GM19351 (cell line): Measurements from ENCODE around the gene STXBP3.
"Not testable (repeated sequence)": the region's sequence is repeated elsewhere in the genome, so short reads cannot be mapped to it uniquely, and the experiment has no call there.

Source experiments
- ATAC-seq: cut with Tn5 transposase; IDR thresholded peaks from one replicate; pipeline ENCODE4 v1.9.1; 2021; ENCODE audit warnings: mild to moderate bottlenecking, moderate library complexity; ENCODE audit not compliant: unreplicated experiment

The STXBP3 gene

DNA sequence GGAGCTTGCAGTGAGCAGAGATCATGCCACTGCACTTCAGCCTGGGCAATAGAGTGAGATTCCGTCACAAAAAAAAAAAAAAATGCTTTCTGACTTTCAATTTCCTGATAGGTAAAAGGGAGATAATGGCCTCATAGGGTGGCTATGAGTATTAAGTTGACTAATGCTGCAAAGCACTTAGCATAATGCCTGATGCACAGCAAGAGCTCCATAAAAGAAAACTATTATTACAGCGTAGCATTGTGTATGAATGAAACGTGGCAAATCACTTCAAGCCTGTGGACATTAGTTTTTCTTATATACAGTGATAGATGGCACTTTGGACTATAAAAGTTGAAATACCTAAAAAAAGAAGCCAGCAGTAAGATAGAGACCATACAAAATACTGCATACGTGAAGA is 17.0 kb upstream of the STXBP3 start:
- no peak for ATAC-seq

DNA sequence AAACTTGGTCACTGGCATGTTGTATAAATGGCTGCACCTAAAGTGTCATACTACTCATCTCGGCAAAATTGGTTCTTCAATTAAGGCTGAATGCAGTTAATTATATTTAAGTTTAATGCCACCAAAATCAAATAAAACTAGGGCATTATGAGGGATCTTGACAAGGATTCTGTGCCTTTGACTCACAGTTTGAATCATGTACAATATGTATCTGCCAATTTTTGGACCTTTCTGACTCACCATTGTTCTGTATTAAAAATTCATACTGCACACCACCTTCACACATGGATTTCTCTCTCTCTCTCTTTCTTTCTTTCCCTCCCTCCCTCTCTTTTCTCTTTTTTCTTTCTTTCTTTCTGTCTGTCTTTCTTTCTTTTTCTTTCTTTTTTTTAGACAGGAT is 14.1 kb upstream of the STXBP3 start:
- no peak for ATAC-seq

DNA sequence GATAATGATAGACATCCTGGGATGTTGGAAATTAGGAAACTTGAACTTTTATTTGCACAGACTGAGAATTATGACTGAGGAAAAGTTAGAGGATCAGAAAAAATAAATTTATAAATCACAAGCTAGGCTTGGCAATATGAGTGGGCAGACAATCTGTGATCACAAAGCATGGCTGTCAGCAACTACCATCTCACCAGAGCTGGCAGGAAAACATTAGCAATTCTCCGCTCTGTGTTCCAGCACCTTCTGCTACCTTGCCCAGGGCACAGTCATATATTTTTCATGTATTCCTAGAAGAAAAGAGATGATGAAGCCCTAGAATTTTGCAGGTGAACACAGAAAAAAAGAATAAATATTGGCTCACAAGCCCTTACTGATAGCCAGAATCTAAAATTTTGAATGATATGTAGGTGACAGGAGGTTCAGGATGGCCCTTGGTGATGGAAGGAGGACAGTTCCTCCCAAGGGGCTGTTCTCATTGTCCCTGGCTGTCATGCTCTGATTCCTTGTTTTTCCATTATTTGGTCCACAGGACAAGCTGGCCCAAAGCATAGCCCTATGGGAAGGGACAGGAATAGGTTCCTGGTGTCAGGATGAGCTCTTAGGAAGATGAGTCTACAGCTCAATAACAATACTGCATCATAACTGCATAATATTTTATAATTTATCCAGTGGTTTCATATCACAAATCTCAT is 12.2 kb upstream of the STXBP3 start:
- ATAC-seq, result no peak

DNA sequence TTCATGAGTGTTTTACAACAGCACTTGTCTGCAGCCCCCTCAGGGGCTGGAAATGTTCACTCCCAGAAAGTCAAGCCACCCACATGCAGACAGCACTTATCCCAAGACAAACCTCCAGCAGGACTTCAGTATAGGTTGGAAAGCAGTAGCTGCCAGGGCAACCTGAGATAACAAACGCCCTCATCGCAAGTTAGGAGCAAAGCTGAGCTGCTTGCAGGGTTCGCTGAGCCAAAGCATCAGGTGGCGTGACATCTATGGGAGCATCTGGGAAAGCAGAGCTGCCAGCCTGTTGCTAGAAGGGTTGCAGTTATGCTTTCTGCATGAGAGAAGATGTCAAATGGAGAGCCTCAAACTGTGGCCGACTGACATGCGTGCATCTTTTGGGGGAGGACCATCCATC is 4.2 kb upstream of the STXBP3 start:
- no peak for ATAC-seq

DNA sequence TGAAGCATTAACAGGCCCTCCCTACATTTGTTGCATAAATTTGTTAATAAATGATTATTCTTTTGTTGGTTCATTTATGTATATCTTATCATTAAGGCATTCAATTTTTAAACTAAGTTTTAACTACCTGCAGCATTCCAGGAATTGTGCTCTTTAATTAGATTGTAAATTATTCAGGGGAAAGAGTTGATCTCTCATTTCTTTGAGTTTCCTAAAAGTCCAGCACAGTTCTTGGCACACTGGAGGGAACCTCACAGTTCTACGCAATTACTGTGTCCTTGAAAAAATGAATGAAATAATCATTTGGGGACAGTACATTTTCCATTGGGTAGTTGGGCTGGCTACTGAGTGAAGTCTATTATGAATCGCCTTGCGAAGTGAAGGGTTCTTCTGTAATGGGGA is 493 bp upstream of the STXBP3 start:
- ATAC-seq, result no peak

- peak; percentile 30 for ATAC-seq
Measured at GRCh38 chr1:108747171-108747850, 837 bp downstream of the STXBP3 start.

DNA sequence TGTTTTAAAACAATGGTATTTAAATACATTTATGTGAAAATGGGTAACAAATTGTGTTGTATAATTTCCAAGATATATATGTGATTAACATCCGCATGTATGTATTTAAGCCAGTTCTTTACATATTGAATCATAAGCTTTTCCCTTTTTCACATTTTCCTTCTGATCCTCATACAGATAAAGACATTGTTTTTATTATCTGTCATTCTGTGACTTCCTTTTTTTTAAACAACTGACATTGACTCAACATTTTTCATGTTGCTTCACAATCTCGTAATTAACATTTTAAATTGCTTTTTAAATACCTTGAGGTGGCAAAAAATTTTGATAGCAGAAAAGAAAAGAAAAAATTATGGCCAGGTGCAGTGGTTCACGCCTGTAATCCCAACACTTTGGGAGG is 1.4 kb downstream of the STXBP3 start:
- ATAC-seq, result no peak

DNA sequence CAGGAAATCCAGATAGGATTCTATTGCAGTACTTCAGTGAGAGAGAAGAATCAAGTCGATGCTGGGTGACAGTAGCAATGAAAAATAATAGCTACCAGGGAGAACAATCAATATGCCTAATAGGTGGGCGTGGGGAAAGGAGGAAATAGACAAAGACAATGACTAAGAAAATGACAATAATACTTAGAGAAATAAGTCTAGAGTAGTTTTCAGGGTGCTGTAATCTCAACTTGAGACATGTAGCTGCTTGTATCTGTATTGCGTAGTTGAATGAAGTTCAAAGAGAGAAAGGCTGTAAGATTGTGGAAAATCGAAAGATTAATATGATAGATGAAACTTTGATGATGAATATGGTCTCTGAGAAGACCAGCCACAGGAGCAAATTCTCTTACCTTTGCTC is 2.6 kb downstream of the STXBP3 start:
- ATAC-seq, result no peak

DNA sequence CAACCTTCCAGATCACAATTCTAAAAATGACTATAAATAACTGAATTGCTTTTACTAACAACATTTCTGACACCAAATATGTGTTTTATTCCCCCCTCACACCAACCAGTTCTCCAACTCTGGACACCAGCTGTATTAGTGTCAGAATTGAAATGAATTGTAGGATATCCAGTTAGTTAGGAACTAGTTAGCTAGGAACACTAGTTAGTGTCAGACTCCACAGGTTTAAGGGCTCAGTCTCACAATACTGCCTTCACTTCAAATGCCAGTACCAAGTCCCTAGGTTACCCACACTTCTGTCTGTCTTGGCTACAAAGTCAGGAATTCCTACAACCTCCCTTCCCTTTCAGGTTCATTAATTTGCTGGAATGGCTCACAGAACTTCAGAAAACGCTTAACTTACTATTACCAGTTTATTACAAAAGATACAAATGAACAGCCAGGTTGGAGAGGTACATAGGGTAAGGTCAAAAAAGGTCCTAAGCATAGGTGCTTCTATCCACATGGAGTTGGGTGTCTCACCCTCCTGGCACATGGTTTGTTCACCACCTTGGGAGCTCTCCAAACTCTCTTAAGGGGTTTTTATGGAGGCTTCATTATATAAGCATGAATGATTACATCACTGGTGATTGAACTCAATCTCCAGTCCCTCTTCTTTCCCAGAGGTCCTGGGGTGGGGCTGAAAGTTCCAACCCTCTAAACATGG is 4.2 kb downstream of the STXBP3 start:
- ATAC-seq, result no peak

GRCh38 chr1:108753363-108753762 is 6.9 kb downstream of the STXBP3 start:
- ATAC-seq, result no peak

GRCh38 chr1:108758796-108759195 is 12.3 kb downstream of the STXBP3 start:
- ATAC-seq, result no peak

DNA sequence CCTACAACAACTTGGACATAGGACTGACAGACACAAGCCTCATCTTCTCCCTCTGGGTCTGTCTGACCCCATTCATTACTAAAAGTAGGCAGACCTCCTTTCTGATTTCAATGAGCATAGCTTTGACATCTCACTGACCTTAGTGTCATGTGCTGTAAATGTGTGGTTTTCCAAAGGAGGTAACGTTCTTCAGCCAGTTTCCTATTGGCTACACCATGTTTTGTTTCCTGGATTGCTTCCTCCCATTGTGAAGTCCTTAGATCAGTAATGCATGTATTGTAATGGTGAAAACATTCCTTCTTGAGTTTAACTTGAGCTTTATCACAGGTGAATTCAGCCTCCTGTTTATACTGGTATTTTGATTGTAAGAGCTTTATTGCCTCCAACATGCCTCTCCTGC is 20.6 kb downstream of the STXBP3 start:
- ATAC-seq, result no peak

DNA sequence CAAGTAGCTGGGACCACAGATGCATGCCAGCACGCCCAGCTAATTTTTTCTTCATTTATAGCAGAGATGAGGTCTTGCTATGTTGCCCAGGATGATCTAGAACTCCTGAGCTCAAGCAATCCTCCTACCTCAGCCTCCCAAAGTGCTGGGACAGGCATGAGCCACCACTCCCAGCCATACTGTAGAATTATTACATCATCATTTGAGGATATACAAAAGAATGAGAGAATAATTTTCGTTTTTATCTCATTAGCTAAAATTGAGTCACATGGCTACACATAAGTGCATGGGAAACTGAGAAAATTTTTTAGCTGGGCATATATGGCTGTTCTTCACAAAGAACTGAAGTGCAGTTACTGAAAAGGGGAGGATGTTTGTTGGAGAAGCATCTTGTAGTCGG is 21.2 kb downstream of the STXBP3 start:
- no peak for ATAC-seq

- ATAC-seq, result no peak
Measured at GRCh38 chr1:108777839-108778238, 31.4 kb downstream of the STXBP3 start.

GRCh38 chr1:108779455-108779854 is 33.0 kb downstream of the STXBP3 start:
- no peak for ATAC-seq

GRCh38 chr1:108780937-108781574 is 34.6 kb downstream of the STXBP3 start:
- no peak for ATAC-seq

- ATAC-seq, result not testable (repeated sequence)
Measured at GRCh38 chr1:108781575-108781944, 35.1 kb downstream of the STXBP3 start.

GRCh38 chr1:108785264-108785663 is 38.8 kb downstream of the STXBP3 start:
- no peak for ATAC-seq

GRCh38 chr1:108785880-108786279 is 39.4 kb downstream of the STXBP3 start:
- no peak for ATAC-seq

GRCh38 chr1:108791790-108792189 is 45.3 kb downstream of the STXBP3 start:
- no peak for ATAC-seq

GRCh38 chr1:108792420-108792819 is 45.9 kb downstream of the STXBP3 start:
- ATAC-seq, result no peak

DNA sequence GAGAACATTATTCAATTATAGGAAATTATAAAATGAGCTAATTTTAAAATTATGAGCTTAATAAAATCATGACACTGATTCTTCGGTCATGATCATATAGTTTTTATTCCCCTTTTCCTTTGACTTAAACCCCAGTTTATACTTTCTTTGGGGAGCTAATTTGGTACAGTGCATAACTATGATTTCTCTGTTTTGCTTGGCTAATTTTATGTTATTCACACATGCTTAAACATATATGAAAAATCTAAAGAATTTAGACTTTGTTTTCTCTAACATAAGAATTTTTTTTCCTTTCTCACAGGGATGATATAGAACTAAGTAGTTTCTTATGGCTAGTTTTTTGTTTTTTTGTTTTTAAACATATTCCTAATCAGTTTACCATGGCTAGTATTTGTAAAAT is 52.5 kb downstream of the STXBP3 start:
- no peak for ATAC-seq
